Ramos (cell line): ENCODE results near the gene MAPK8IP3.

ENCODE experiments used
- in situ Hi-C: fragments of 300-500 bp; cut with MboI; formaldehyde crosslinking; loops from one replicate; pipeline ENCODE4 v1.14.3; 2022; ENCODE audit warnings: low sequenced_read_pairs; ENCODE audit not compliant: unreplicated experiment

Gene MAPK8IP3

GRCh38 chr16:1757714-1758461 is 51.9 kb downstream of the MAPK8IP3 start:
- in situ Hi-C loops = no loop called here

GRCh38 chr16:1758923-1759322 is 52.9 kb downstream of the MAPK8IP3 start:
- in situ Hi-C loops = no loop called here

GRCh38 chr16:1759511-1759910 is 53.5 kb downstream of the MAPK8IP3 start:
- in situ Hi-C loops = no loop called here

GRCh38 chr16:1760911-1761310 is 54.9 kb downstream of the MAPK8IP3 start:
- in situ Hi-C loops = loop anchor here (5.0 kb wide), 1 partner anchor 49 kb away; no protein-coding TSS in a partner anchor

GRCh38 chr16:1761751-1762150 is 55.8 kb downstream of the MAPK8IP3 start:
- in situ Hi-C loops = loop anchor here (5.0 kb wide), 1 partner anchor 49 kb away; no protein-coding TSS in a partner anchor

- in situ Hi-C loops = loop anchor here (5.0 kb wide), 1 partner anchor 50 kb away; no protein-coding TSS in a partner anchor
Observed at GRCh38 chr16:1762196-1762878, 56.3 kb downstream of the MAPK8IP3 start.

- in situ Hi-C loops = loop anchor here (5.0 kb wide), 1 partner anchor 51 kb away; no protein-coding TSS in a partner anchor
Observed at GRCh38 chr16:1762879-1763520, 57.0 kb downstream of the MAPK8IP3 start.

- in situ Hi-C loops = loop anchor here (5.0 kb wide), 1 partner anchor 52 kb away; no protein-coding TSS in a partner anchor
Observed at GRCh38 chr16:1763521-1764511, 57.8 kb downstream of the MAPK8IP3 start.

- in situ Hi-C loops = loop anchor here (5.0 kb wide), 1 partner anchor 53 kb away; no protein-coding TSS in a partner anchor
Observed at GRCh38 chr16:1764971-1765370, 59.0 kb downstream of the MAPK8IP3 start.

GRCh38 chr16:1765826-1766225 is 59.8 kb downstream of the MAPK8IP3 start:
- in situ Hi-C loops = no loop called here

GRCh38 chr16:1766231-1766630 is 60.2 kb downstream of the MAPK8IP3 start:
- in situ Hi-C loops = no loop called here

- in situ Hi-C loops = no loop called here
Observed at GRCh38 chr16:1766701-1767100, 60.7 kb downstream of the MAPK8IP3 start.

GRCh38 chr16:1767116-1767994 is 61.4 kb downstream of the MAPK8IP3 start:
- in situ Hi-C loops = no loop called here

- in situ Hi-C loops = no loop called here
Observed at GRCh38 chr16:1768061-1768766, 62.2 kb downstream of the MAPK8IP3 start.

- in situ Hi-C loops = no loop called here
Observed at GRCh38 chr16:1768767-1769401, 62.9 kb downstream of the MAPK8IP3 start.

GRCh38 chr16:1769402-1770300 is 63.7 kb downstream of the MAPK8IP3 start:
- in situ Hi-C loops = no loop called here
